Erythroblast (primary cell): ENCODE results near the gene ZNF134.

Experiments
- GATA1 ChIP-seq: IDR thresholded peaks from 2 replicates; pipeline ENCODE4 v1.6.1; 2011; ENCODE audit warnings: low read depth, mild to moderate bottlenecking, control low read depth, low read length, moderate library complexity
- POLR2A ChIP-seq: IDR thresholded peaks from 2 replicates; pipeline ENCODE4 v1.6.1; 2011; ENCODE audit warnings: mild to moderate bottlenecking, low read length

DNA sequence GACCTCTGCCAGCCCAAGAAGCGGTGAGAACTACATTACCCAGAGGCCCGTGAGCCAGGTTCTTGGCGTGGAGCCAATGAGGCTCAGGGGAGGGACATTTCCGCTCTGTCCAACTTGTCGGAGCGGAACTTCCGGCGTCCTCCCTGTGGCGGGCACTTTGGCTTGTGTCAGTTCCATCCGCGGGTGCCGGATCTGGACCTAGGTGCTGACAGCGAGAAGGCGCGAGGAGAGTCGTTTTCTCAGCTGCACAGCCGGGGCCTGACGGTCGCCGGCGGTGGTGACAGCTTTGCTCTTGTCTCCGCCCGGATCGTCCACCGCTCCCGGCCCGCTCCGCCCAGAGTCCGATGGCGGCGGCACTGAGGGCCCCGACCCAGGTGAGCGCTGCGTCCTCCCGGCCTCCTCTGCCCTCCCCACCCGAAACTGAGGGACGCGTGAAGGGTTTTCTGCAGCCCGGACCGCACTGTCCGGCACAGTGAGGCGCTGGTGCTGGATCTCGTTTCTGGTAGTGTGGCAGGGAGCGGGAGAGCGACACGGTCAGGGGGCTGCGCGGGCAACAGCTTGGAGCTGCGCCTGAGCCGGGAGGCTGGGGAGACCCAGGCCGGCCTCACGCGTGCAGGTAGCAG, 14.2 kb upstream of the ZNF134 start, which contains the start of gene ZNF530:
- TF ChIP-seq POLR2A, result peak; percentile 52
- no peak for TF ChIP-seq GATA1
